ENCODE results near the gene HSD3B2.
"Not testable (repeated sequence)": the region's sequence is repeated elsewhere in the genome, so short reads cannot be mapped to it uniquely, and the experiment has no call there.

Gene HSD3B2

GRCh38 chr1:119414950-119415349, at the start of gene HSD3B2:
Gene HSD3B2, plus strand, starts transcription at chr1:119415150. Its CDS starts 270 bp downstream, at chr1:119415420.
- DNase-seq, result no peak

- no peak for DNase-seq
These were observed 48.5 kb upstream of the HSD3B2 start for GRCh38 chr1:119366424-119366823.

GRCh38 chr1:119367432-119368124, 47.4 kb upstream of the HSD3B2 start:
- DNase-seq, result peak in 1 of 51 donors; percentile 26

GRCh38 chr1:119368554-119368953, 46.4 kb upstream of the HSD3B2 start, which contains the start of gene HAO2:
Gene HAO2, plus strand, starts transcription at chr1:119368785. Its CDS starts 12,301 bp downstream, at chr1:119381086.
- no peak for DNase-seq

- no peak for DNase-seq
These were observed 44.2 kb upstream of the HSD3B2 start for GRCh38 chr1:119370748-119371147.

GRCh38 chr1:119371815-119372214, 43.1 kb upstream of the HSD3B2 start:
- DNase-seq, result no peak

GRCh38 chr1:119372503-119373086, 42.4 kb upstream of the HSD3B2 start:
- DNase-seq, result no peak

GRCh38 chr1:119373465-119373864, 41.5 kb upstream of the HSD3B2 start:
- DNase-seq, result no peak

GRCh38 chr1:119374208-119374874, 40.6 kb upstream of the HSD3B2 start:
- no peak for DNase-seq

GRCh38 chr1:119375366-119375765, 39.6 kb upstream of the HSD3B2 start:
- DNase-seq, result no peak

GRCh38 chr1:119376594-119376993, 38.4 kb upstream of the HSD3B2 start:
- DNase-seq, result no peak

GRCh38 chr1:119377594-119377993, 37.4 kb upstream of the HSD3B2 start:
- DNase-seq, result not testable (repeated sequence)

- no peak for DNase-seq
These were observed 35.8 kb upstream of the HSD3B2 start for GRCh38 chr1:119379117-119379516.

GRCh38 chr1:119380304-119380703, 34.6 kb upstream of the HSD3B2 start:
- DNase-seq, result no peak

- DNase-seq, result no peak
These were observed 33.8 kb upstream of the HSD3B2 start for GRCh38 chr1:119380983-119381662.

- no peak for DNase-seq
These were observed 30.4 kb upstream of the HSD3B2 start for GRCh38 chr1:119384591-119384990.

- DNase-seq, result no peak
These were observed 29.3 kb upstream of the HSD3B2 start for GRCh38 chr1:119385650-119386049.

- no peak for DNase-seq
These were observed 27.1 kb upstream of the HSD3B2 start for GRCh38 chr1:119387858-119388257.

- DNase-seq, result no peak
These were observed 26.5 kb upstream of the HSD3B2 start for GRCh38 chr1:119388450-119388849.

GRCh38 chr1:119390526-119390925, 24.4 kb upstream of the HSD3B2 start:
- no peak for DNase-seq

- DNase-seq, result no peak
These were observed 23.2 kb upstream of the HSD3B2 start for GRCh38 chr1:119391749-119392148.

GRCh38 chr1:119394085-119394484, 20.9 kb upstream of the HSD3B2 start:
- no peak for DNase-seq
